ENCODE measurements around the gene NPL.

Gene NPL

GRCh38 chr1:182875889-182876288 is 86.3 kb downstream of the NPL start:
- no peak for DNase-seq

GRCh38 chr1:182877331-182877730 is 87.8 kb downstream of the NPL start:
- no peak for DNase-seq

GRCh38 chr1:182877842-182878241 is 88.3 kb downstream of the NPL start:
- DNase-seq: no peak

Measured in activated effector memory CD4-positive, alpha-beta T cell treated with anti-CD3 and anti-CD28 coated beads, Interleukin-2, amount 50 U/mL, for 16 hours (primary cell).